H1 (cell line): Measurements from ENCODE around the gene SPAG17. TPM values are rescaled to one million over a fixed set of nuclear protein-coding genes. Genes with fewer than 3 reads are reported as not detected.

Experiments used
- CTCF ChIA-PET: fragments of 300-600 bp; sonication (Branson Sonifier 250); formaldehyde crosslinking; loops from one replicate; lab custom pipeline; 2021; ENCODE audit not compliant: partially characterized antibody; lab: Charles Lee
- POLR2A ChIA-PET: fragments of 300-600 bp; sonication (Branson Sonifier 250); formaldehyde crosslinking; loops from one replicate; lab custom pipeline; 2021; ENCODE audit warnings: inconsistent platforms; ENCODE audit not compliant: partially characterized antibody; lab: Charles Lee
- DNase-seq, 2 experiments: peaks; one replicate each; pipeline versions ENCODE4 v3.0.0 to v3.0.0-alpha.2; 2010 to 2022; ENCODE audit warnings: low spot score in 2 of 2, low read depth in 1 of 2, mixed read lengths in 1 of 2
- FAIRE-seq: peaks from 2 replicates; lab custom pipeline; 2011; peaks lifted over from hg19 to GRCh38; lab: Jason Lieb, UNC
- H2AFZ ChIP-seq: 2 replicates; pipeline ENCODE4 v1.8.1; 2012; ENCODE audit warnings: low read length, inconsistent platforms
- H2AK5ac ChIP-seq: 2 replicates; pipeline ENCODE4 v1.6.1; 2013; ENCODE audit warnings: low read depth, low read length
- H2BK120ac ChIP-seq: replicated peaks from 2 replicates; pipeline ENCODE3; 2013; ENCODE audit warnings: low read depth, low read length, inconsistent platforms
- H2BK12ac ChIP-seq: 2 replicates; pipeline ENCODE4 v1.6.1; 2013; ENCODE audit warnings: low read depth, low read length
- H2BK15ac ChIP-seq: 2 replicates; pipeline ENCODE4 v1.6.1; 2013; ENCODE audit warnings: low read length
- H2BK20ac ChIP-seq: 2 replicates; pipeline ENCODE4 v1.6.1; 2013; ENCODE audit warnings: low read length
- H2BK5ac ChIP-seq: 2 replicates; pipeline ENCODE4 v1.6.1; 2013; ENCODE audit warnings: low read depth, low read length
- H3K14ac ChIP-seq: 2 replicates; pipeline ENCODE4 v1.6.1; 2013; ENCODE audit warnings: inconsistent platforms; ENCODE audit not compliant: insufficient read length
- H3K18ac ChIP-seq: 2 replicates; pipeline ENCODE4 v1.6.1; 2013; ENCODE audit warnings: low read length; ENCODE audit errors: extremely low read depth
- H3K23ac ChIP-seq: 2 replicates; pipeline ENCODE4 v1.6.1; 2013; ENCODE audit warnings: inconsistent platforms; ENCODE audit not compliant: insufficient read length
- H3K23me2 ChIP-seq: 2 replicates; pipeline ENCODE4 v1.6.1; 2013; ENCODE audit warnings: low read depth, low read length
- H3K27ac ChIP-seq: 2 replicates; pipeline ENCODE4 v1.6.1; 2011; ENCODE audit warnings: low read depth, low read length, inconsistent platforms
- H3K27me3 ChIP-seq, 4 experiments: replicated peaks in 1 of 4; 1 replicate in 1 of 4; 2 replicates in 3 of 4; pipeline versions ENCODE4 v1.6.1 to v1.8.1; 2011 to 2013; ENCODE audit warnings: low read length in 3 of 4, mild to moderate bottlenecking in 3 of 4, inconsistent platforms in 2 of 4, mixed read lengths in 2 of 4, moderate library complexity in 1 of 4; ENCODE audit not compliant: control insufficient read depth in 3 of 4, insufficient read depth in 3 of 4; ENCODE audit errors: extremely low read depth in 1 of 4
- H3K36me3 ChIP-seq, 4 experiments: 2 replicates each; pipeline versions ENCODE4 v1.6.1 to v1.8.1; 2011 to 2013; ENCODE audit warnings: mild to moderate bottlenecking in 4 of 4, low read length in 3 of 4, moderate library complexity in 2 of 4, control low read depth in 1 of 4, inconsistent platforms in 1 of 4; ENCODE audit not compliant: insufficient read depth in 4 of 4, control insufficient read depth in 2 of 4
- H3K4ac ChIP-seq: replicated peaks from 2 replicates; pipeline ENCODE3; 2013; ENCODE audit warnings: low read length, low read depth, mixed read lengths, inconsistent platforms; ENCODE audit not compliant: insufficient read length
- H3K4me1 ChIP-seq, 4 experiments: replicated peaks in 1 of 4; 1 replicate in 1 of 4; 2 replicates in 3 of 4; pipeline versions ENCODE4 v1.6.1 to v1.8.1; 2011 to 2013; ENCODE audit warnings: low read length in 3 of 4, inconsistent platforms in 2 of 4, mixed read lengths in 1 of 4; ENCODE audit not compliant: insufficient read depth in 4 of 4, control insufficient read depth in 3 of 4
- H3K4me2 ChIP-seq, 2 experiments: 2 replicates each; pipeline versions ENCODE4 v1.6.1 to v1.8.1; 2011 to 2013; ENCODE audit warnings: low read depth in 2 of 2, low read length in 2 of 2, control low read depth in 1 of 2, inconsistent platforms in 1 of 2, mild to moderate bottlenecking in 1 of 2; ENCODE audit not compliant: insufficient read depth in 1 of 2
- H3K4me3 ChIP-seq, 4 experiments: fragments of 200-600, 300-600 bp in 1 of 4; sonication (generic), shearing (Covaris generic), sonication (Bioruptor Twin) in 1 of 4; 2 replicates each; pipeline versions ENCODE4 v1.5.1 to v1.8.1; 2011 to 2016; ENCODE audit warnings: low read length in 4 of 4, low read depth in 3 of 4, control low read depth in 2 of 4, inconsistent platforms in 2 of 4, mild to moderate bottlenecking in 2 of 4, mixed read lengths in 1 of 4, moderate library complexity in 1 of 4; ENCODE audit not compliant: insufficient read depth in 2 of 4; ENCODE audit errors: extremely low read depth in 1 of 4
- H3K56ac ChIP-seq: replicated peaks from 2 replicates; pipeline ENCODE3; 2013; ENCODE audit warnings: low read depth, mild to moderate bottlenecking, mixed read lengths, low read length, inconsistent platforms; ENCODE audit not compliant: insufficient read length
- H3K79me1 ChIP-seq: 2 replicates; pipeline ENCODE4 v1.6.1; 2013; ENCODE audit warnings: low read depth, low read length, control low read depth
- H3K79me2 ChIP-seq, 2 experiments: 2 replicates each; pipeline versions ENCODE4 v1.6.1 to v1.8.1; 2012 to 2013; ENCODE audit warnings: low read length in 2 of 2, mild to moderate bottlenecking in 2 of 2, inconsistent platforms in 1 of 2; ENCODE audit not compliant: insufficient read depth in 2 of 2, control insufficient read depth in 1 of 2
- H3K9ac ChIP-seq, 4 experiments: replicated peaks in 1 of 4; 1 replicate in 1 of 4; 2 replicates in 3 of 4; pipeline versions ENCODE4 v1.6.1 to v1.8.1; 2011 to 2013; ENCODE audit warnings: low read depth in 3 of 4, low read length in 3 of 4, control low read depth in 2 of 4, mild to moderate bottlenecking in 2 of 4, moderate library complexity in 2 of 4, inconsistent platforms in 1 of 4; ENCODE audit errors: extremely low read depth in 1 of 4
- H3K9me3 ChIP-seq, 2 experiments: 2 replicates each; pipeline versions ENCODE4 v1.6.1 to v1.8.1; 2012 to 2013; ENCODE audit warnings: mild to moderate bottlenecking in 2 of 2, moderate library complexity in 2 of 2, control low read depth in 1 of 2, inconsistent platforms in 1 of 2, low read depth in 1 of 2, low read length in 1 of 2, mixed read lengths in 1 of 2; ENCODE audit not compliant: insufficient read depth in 2 of 2
- H4K20me1 ChIP-seq, 2 experiments: replicated peaks in 1 of 2; 2 replicates each; pipeline versions ENCODE3 to v1.8.1; 2011 to 2013; ENCODE audit warnings: inconsistent platforms in 2 of 2, low read length in 2 of 2, mild to moderate bottlenecking in 1 of 2; ENCODE audit not compliant: insufficient read depth in 2 of 2, control insufficient read depth in 1 of 2
- H4K5ac ChIP-seq: 2 replicates; pipeline ENCODE4 v1.6.1; 2013; ENCODE audit warnings: low read length, low read depth, mixed read lengths, inconsistent platforms; ENCODE audit not compliant: insufficient read length
- H4K8ac ChIP-seq: 2 replicates; pipeline ENCODE4 v1.8.0; 2013; ENCODE audit warnings: mild to moderate bottlenecking, moderate library complexity, low read length, inconsistent platforms; ENCODE audit not compliant: insufficient read depth; ENCODE audit errors: extremely low read depth
- H4K91ac ChIP-seq: replicated peaks from 2 replicates; pipeline ENCODE3; 2013; ENCODE audit warnings: low read length, mixed read lengths, inconsistent platforms; ENCODE audit not compliant: insufficient read length
- CHD2 ChIP-seq: IDR thresholded peaks from 2 replicates; pipeline ENCODE4 v1.6.1; 2012; ENCODE audit warnings: low read length, improper control_type of control experiment
- POLR2AphosphoS5 ChIP-seq: IDR thresholded peaks from 2 replicates; pipeline ENCODE4 v1.6.1; 2011; ENCODE audit warnings: low read depth, low read length
- RNF2 ChIP-seq: fragments of 200-900, 300-1000 bp; sonication (generic); IDR thresholded peaks from 2 replicates; pipeline ENCODE4 v1.7.1; 2016; ENCODE audit warnings: borderline replicate concordance, low read depth, mild to moderate bottlenecking, antibody characterized with exemption, low read length; ENCODE audit not compliant: poor library complexity, severe bottlenecking; ENCODE audit errors: missing control alignments
- SIX5 ChIP-seq: IDR thresholded peaks from 2 replicates; pipeline ENCODE4 v1.6.1; 2011; ENCODE audit warnings: mild to moderate bottlenecking, low read depth, low read length
- WGBS, 2 experiments: shearing (Covaris generic) in 1 of 2; methylation state at CpG; one replicate each; pipeline versions ENCODE4 v1.1.6 to v1.1.7; 2013 to 2015; ENCODE audit warnings: low lambda C conversion rate in 2 of 2, mixed read lengths in 2 of 2, inconsistent platforms in 1 of 2, low coverage in 1 of 2, missing lambda C conversion rate in 1 of 2; ENCODE audit not compliant: insufficient replicate concordance in 2 of 2, insufficient coverage in 1 of 2, insufficient read length in 1 of 2; ENCODE audit errors: extremely low coverage in 1 of 2, missing lambda C conversion rate in 1 of 2; 5-methylcytosine and 5-hydroxymethylcytosine counted together
- polyA plus RNA-seq, 7 experiments: library from polyadenylated mRNA; depleted of rRNA in 3 of 7; stranded (reverse) in 5 of 7; unstranded in 2 of 7; fragments of >200 nt in 5 of 7; fragments of 200-250 nt in 2 of 7; gene quantifications; 1 replicate in 5 of 7; 2 replicates in 1 of 7; 4 replicates in 1 of 7; pipeline versions ENCODE4 v1.2.1 to v1.2.3, GENCODE V29; 2011 to 2013; ENCODE audit warnings: missing spikeins in 2 of 7, mixed read lengths in 2 of 7
- total RNA-seq: library from RNA; stranded (reverse); fragmentation: NEBNext Ultra II Directional; extraction: Animal tissue kit (Norgen Biotek cat#: 25700); gene quantifications from 2 replicates; pipeline ENCODE4 v1.2.1, GENCODE V29; 2021

The SPAG17 gene
- total and polyA plus RNA-seq, 2 of the 8 experiments (the other 6 are each of a cell fraction or from before 2014, with no cell fraction given), result 0.56 to 0.62 TPM

GRCh38 chr1:118097622-118098348 is 87.2 kb downstream of the SPAG17 start:
- no peaks in the 10 kb centered on the region for H3K9me3 ChIP-seq
- CTCF ChIA-PET, result interaction anchor here (0.8 kb wide), 1 partner anchor 18 kb away, joined by 3 read pairs; no protein-coding TSS in a partner anchor
- FAIRE-seq (no peak), DNase-seq (no peak)
- WGBS, 2 experiments, result 88% methylated on average over 3 of the region's 3 CpGs; no CpG with 5 or more reads in 1 of the 2 experiments
- H3K18ac ChIP-seq, result no peak overlapping the region
- no peak overlapping the region for H3K56ac ChIP-seq
- no peak overlapping the region for H3K14ac ChIP-seq
- no peak overlapping the region for H2AFZ ChIP-seq
- H3K4me2 ChIP-seq, result no peak overlapping the region
- H3K27ac ChIP-seq, result no peak overlapping the region
- H3K9ac ChIP-seq, result no peak overlapping the region
- H2BK20ac ChIP-seq, result no peak overlapping the region
- no peak overlapping the region for H2BK120ac ChIP-seq
- H2BK5ac ChIP-seq, result no peak overlapping the region
- H3K4ac ChIP-seq, result no peak overlapping the region
- no peak overlapping the region for H2BK12ac ChIP-seq
- no peaks in the 10 kb centered on the region for H3K27me3 ChIP-seq
- no peaks in the 10 kb centered on the region for H3K23me2 ChIP-seq
- H3K4me3 ChIP-seq, result no peak overlapping the region
- no peak overlapping the region for H4K5ac ChIP-seq
- H4K91ac ChIP-seq, result no peak overlapping the region
- TF ChIP-seq RNF2 (no peak), SIX5 (no peak), CHD2 (no peak), POLR2AphosphoS5 (no peak)
- H3K79me1 ChIP-seq, result no peaks in the 10 kb centered on the region
- H4K20me1 ChIP-seq, result no peaks in the 10 kb centered on the region
- H3K36me3 ChIP-seq, result no peaks in the 10 kb centered on the region
- no peak overlapping the region for H3K23ac ChIP-seq
- H3K79me2 ChIP-seq, result no peaks in the 10 kb centered on the region
- no peaks in the 10 kb centered on the region for H3K4me1 ChIP-seq
- H2BK15ac ChIP-seq, result no peak overlapping the region
- no peak overlapping the region for H4K8ac ChIP-seq
- H2AK5ac ChIP-seq, result no peak overlapping the region
- POLR2A ChIA-PET, result no interaction called here
